OCI-LY3 (cell line): ENCODE data around the gene EPN1.
A peak's percentile ranks its signal among the peaks of the same experiment; 100 is the strongest.

Experiments
- H2AFZ ChIP-seq: fragments of 200-600, 300-600 bp; shearing (Covaris generic); 2 replicates; pipeline ENCODE4 v1.6.0; 2014; ENCODE audit warnings: antibody characterized with exemption, low read depth, low read length
- H3K27ac ChIP-seq: fragments of 200-600, 300-600 bp; sonication (generic); 2 replicates; pipeline ENCODE4 v1.5.1; 2014; ENCODE audit warnings: mild to moderate bottlenecking, low read length, moderate library complexity, mixed read lengths
- H3K27me3 ChIP-seq: fragments of 200-600, 300-600 bp; sonication (generic); 2 replicates; pipeline ENCODE4 v1.6.1; 2014; ENCODE audit warnings: low read depth, low read length, mixed read lengths
- H3K36me3 ChIP-seq: fragments of 200-600, 300-600 bp; sonication (generic); replicated peaks from 2 replicates; pipeline ENCODE3; 2014; ENCODE audit warnings: low read depth, low read length, mixed read lengths
- H3K4me1 ChIP-seq: fragments of 300-600, 200-600 bp; sonication (generic); 2 replicates; pipeline ENCODE4 v1.6.1; 2014; ENCODE audit warnings: low read length, mixed read lengths
- H3K4me2 ChIP-seq: fragments of 200-600, 300-600 bp; sonication (generic); 2 replicates; pipeline ENCODE4 v1.6.1; 2014; ENCODE audit warnings: low read length, mixed read lengths
- H3K4me3 ChIP-seq: fragments of 300-600, 200-600 bp; sonication (generic); 2 replicates; pipeline ENCODE4 v1.5.1; 2014; ENCODE audit warnings: antibody characterized with exemption, mild to moderate bottlenecking, low read length, moderate library complexity
- H3K79me2 ChIP-seq: fragments of 300-600, 200-600 bp; shearing (Covaris generic); 2 replicates; pipeline ENCODE4 v1.6.1; 2014; ENCODE audit warnings: mild to moderate bottlenecking, low read length, mixed read lengths
- H3K9ac ChIP-seq: fragments of 300-600, 200-600 bp; shearing (Covaris generic); 2 replicates; pipeline ENCODE4 v1.6.0; 2014; ENCODE audit warnings: mild to moderate bottlenecking, low read length, moderate library complexity
- H3K9me3 ChIP-seq: fragments of 200-600, 300-600 bp; shearing (Covaris generic); 2 replicates; pipeline ENCODE4 v1.6.1; 2014; ENCODE audit warnings: low read length, mixed read lengths; ENCODE audit not compliant: insufficient read depth
- H4K20me1 ChIP-seq: fragments of 200-600, 300-600 bp; sonication (generic); 2 replicates; pipeline ENCODE4 v1.6.1; 2016; ENCODE audit warnings: low read length, mixed read lengths; ENCODE audit not compliant: insufficient read depth
- EZH2phosphoT487 ChIP-seq: fragments of 200-600 bp; shearing (Covaris generic); IDR thresholded peaks from 2 replicates; pipeline ENCODE4 v1.6.1; 2018; ENCODE audit warnings: antibody characterized with exemption, mixed run types, low read depth
- TF ChIP-seq, protein P1 (sequence below): fragments of 200-600, 300-600 bp; sonication (generic); IDR thresholded peaks from 2 replicates; pipeline ENCODE4 v1.5.1; 2014; ENCODE audit warnings: antibody characterized with exemption, low read length, low read depth

Gene EPN1

GRCh38 chr19:55638864-55639359 lies 36.1 kb upstream of the EPN1 start:
- Histone ChIP-seq H3K9ac (no peak overlapping the region), H3K4me2 (peak overlapping the region; percentile 23), H4K20me1 (no peaks in the 10 kb centered on the region), H3K4me1 (peaks cover 27% of the 10 kb centered on the region), H2AFZ (no peak overlapping the region), H3K36me3 (peaks cover 3% of the 10 kb centered on the region), H3K79me2 (peaks cover 87% of the 10 kb centered on the region), H3K9me3 (no peaks in the 10 kb centered on the region), H3K27me3 (no peaks in the 10 kb centered on the region), H3K4me3 (peak overlapping the region; percentile 22; the same call in 1 of the 2 replicates), H3K27ac (0 out of 2 replicates have a peak overlapping the region, but pooled peaks have one; percentile 19)
- TF ChIP-seq, protein P1, sequence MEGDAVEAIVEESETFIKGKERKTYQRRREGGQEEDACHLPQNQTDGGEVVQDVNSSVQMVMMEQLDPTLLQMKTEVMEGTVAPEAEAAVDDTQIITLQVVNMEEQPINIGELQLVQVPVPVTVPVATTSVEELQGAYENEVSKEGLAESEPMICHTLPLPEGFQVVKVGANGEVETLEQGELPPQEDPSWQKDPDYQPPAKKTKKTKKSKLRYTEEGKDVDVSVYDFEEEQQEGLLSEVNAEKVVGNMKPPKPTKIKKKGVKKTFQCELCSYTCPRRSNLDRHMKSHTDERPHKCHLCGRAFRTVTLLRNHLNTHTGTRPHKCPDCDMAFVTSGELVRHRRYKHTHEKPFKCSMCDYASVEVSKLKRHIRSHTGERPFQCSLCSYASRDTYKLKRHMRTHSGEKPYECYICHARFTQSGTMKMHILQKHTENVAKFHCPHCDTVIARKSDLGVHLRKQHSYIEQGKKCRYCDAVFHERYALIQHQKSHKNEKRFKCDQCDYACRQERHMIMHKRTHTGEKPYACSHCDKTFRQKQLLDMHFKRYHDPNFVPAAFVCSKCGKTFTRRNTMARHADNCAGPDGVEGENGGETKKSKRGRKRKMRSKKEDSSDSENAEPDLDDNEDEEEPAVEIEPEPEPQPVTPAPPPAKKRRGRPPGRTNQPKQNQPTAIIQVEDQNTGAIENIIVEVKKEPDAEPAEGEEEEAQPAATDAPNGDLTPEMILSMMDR: peak; percentile 68
- no peak for TF ChIP-seq EZH2phosphoT487

- H2AFZ ChIP-seq: no peak overlapping the region
- TF ChIP-seq, protein P1: no peak
- TF ChIP-seq EZH2phosphoT487: no peak
- peak overlapping the region; percentile 86 for H3K4me3 ChIP-seq
- peaks cover 92% of the 10 kb centered on the region for H3K79me2 ChIP-seq
- peak overlapping the region; percentile 84 for H3K4me2 ChIP-seq
- H3K9me3 ChIP-seq: no peaks in the 10 kb centered on the region
- peak overlapping the region; percentile 92 for H3K9ac ChIP-seq
- H3K27ac ChIP-seq: peak overlapping the region; percentile 84
- no peaks in the 10 kb centered on the region for H4K20me1 ChIP-seq
- H3K36me3 ChIP-seq: peaks cover 8% of the 10 kb centered on the region
- no peaks in the 10 kb centered on the region for H3K27me3 ChIP-seq
- H3K4me1 ChIP-seq: peaks cover 31% of the 10 kb centered on the region
These were observed 34.9 kb upstream of the EPN1 start for GRCh38 chr19:55640043-55640576.

GRCh38 chr19:55640577-55641425 lies 34.2 kb upstream of the EPN1 start, which contains the start of gene ZNF580:
ZNF580 (plus strand) TSS chr19:55641002; CDS start chr19:55642509, 1,507 bp downstream.
- Histone ChIP-seq H3K27me3 (no peaks in the 10 kb centered on the region), H3K4me3 (peak within 1 kb of the TSS; percentile 86), H3K27ac (peak within 1 kb of the TSS; percentile 84), H3K9me3 (no peaks in the 10 kb centered on the region), H3K79me2 (peaks cover 92% of the 10 kb centered on the region), H3K4me2 (peak within 1 kb of the TSS; percentile 84), H3K36me3 (peaks cover 13% of the 10 kb centered on the region), H4K20me1 (no peaks in the 10 kb centered on the region), H3K4me1 (peaks cover 32% of the 10 kb centered on the region), H2AFZ (no peak within 1 kb of the TSS), H3K9ac (peak within 1 kb of the TSS; percentile 92)
- TF ChIP-seq, protein P1: no peak
- no peak for TF ChIP-seq EZH2phosphoT487
